SK-N-SH (cell line): Measurements from ENCODE around the gene NCF2. TPM values are rescaled to one million over a fixed set of nuclear protein-coding genes. Genes with fewer than 3 reads are reported as not detected.

ENCODE experiments used
- CTCF ChIA-PET: fragments of 300-600, 350-600 bp; formaldehyde crosslinking; extraction: SDS; loops from one replicate; lab custom pipeline; 2021; lab: Yijun Ruan, JAX
- POLR2A ChIA-PET: fragments of 350-600 bp; sonication (Branson Sonifier 250); formaldehyde crosslinking; extraction: SDS; loops from one replicate; lab custom pipeline; 2020; ENCODE audit warnings: antibody characterized with exemption, inconsistent platforms; lab: Yijun Ruan, JAX
- DNase-seq: peaks from one replicate; pipeline ENCODE4 v3.0.0; 2012
- H2AFZ ChIP-seq: fragments of 200-600 bp; sonication (generic); 2 replicates; pipeline ENCODE4 v1.8.1; 2016; ENCODE audit warnings: antibody characterized with exemption, mild to moderate bottlenecking, low read depth
- H3F3A ChIP-seq: fragments of 200-600 bp; sonication (generic); replicated peaks from 2 replicates; pipeline ENCODE3; 2016; ENCODE audit warnings: antibody characterized with exemption, mild to moderate bottlenecking; ENCODE audit not compliant: insufficient read depth
- H3K27ac ChIP-seq, 2 experiments: fragments of 200-500 bp in 1 of 2; fragments of 200-600 bp in 1 of 2; sonication (Bioruptor generic) in 1 of 2; sonication (generic), shearing (Covaris generic) in 1 of 2; 2 replicates each; pipeline versions ENCODE4 v1.5.1 to v1.6.1; 2014 to 2016; ENCODE audit warnings: low read depth in 2 of 2, inconsistent platforms in 1 of 2, low read length in 1 of 2, mild to moderate bottlenecking in 1 of 2, mixed read lengths in 1 of 2
- H3K27me3 ChIP-seq: fragments of 200-600 bp; sonication (generic), shearing (Covaris generic); 2 replicates; pipeline ENCODE4 v1.6.1; 2016; ENCODE audit warnings: mixed run types; ENCODE audit not compliant: insufficient read depth
- H3K36me3 ChIP-seq, 2 experiments: fragments of 200-500 bp in 1 of 2; fragments of 200-600 bp in 1 of 2; sonication (Bioruptor generic) in 1 of 2; sonication (generic) in 1 of 2; replicated peaks in 1 of 2; 2 replicates each; pipeline versions ENCODE3 to v1.5.1; 2014 to 2016; ENCODE audit warnings: low read length in 1 of 2, mild to moderate bottlenecking in 1 of 2; ENCODE audit not compliant: insufficient read depth in 2 of 2, control insufficient read depth in 1 of 2
- H3K4me1 ChIP-seq, 2 experiments: fragments of 200-500 bp in 1 of 2; fragments of 200-600 bp in 1 of 2; sonication (Bioruptor generic) in 1 of 2; sonication (generic), shearing (Covaris generic) in 1 of 2; 2 replicates each; pipeline versions ENCODE4 v1.5.1 to v1.6.1; 2014 to 2016; ENCODE audit warnings: low read depth in 1 of 2, low read length in 1 of 2, mixed run types in 1 of 2; ENCODE audit not compliant: insufficient read depth in 2 of 2, control insufficient read depth in 1 of 2
- H3K4me2 ChIP-seq: fragments of 200-600 bp; sonication (generic), shearing (Covaris generic); 2 replicates; pipeline ENCODE4 v1.6.1; 2017; ENCODE audit warnings: mixed run types
- H3K4me3 ChIP-seq, 2 experiments: fragments of 200-500 bp in 1 of 2; fragments of 200-600 bp in 1 of 2; sonication (Bioruptor generic) in 1 of 2; sonication (generic), shearing (Covaris generic) in 1 of 2; 2 replicates each; pipeline versions ENCODE4 v1.5.1 to v1.8.1; 2014 to 2016; ENCODE audit warnings: low read depth in 2 of 2, inconsistent platforms in 1 of 2, low read length in 1 of 2, mild to moderate bottlenecking in 1 of 2, mixed read lengths in 1 of 2, moderate library complexity in 1 of 2
- H3K79me2 ChIP-seq: fragments of 200-600 bp; sonication (generic); 2 replicates; pipeline ENCODE4 v1.8.1; 2017; ENCODE audit warnings: mild to moderate bottlenecking; ENCODE audit not compliant: insufficient read depth
- H3K9ac ChIP-seq: fragments of 200-600 bp; sonication (generic); 2 replicates; pipeline ENCODE4 v1.6.1; 2017; ENCODE audit warnings: mixed run types
- H3K9me2 ChIP-seq: fragments of 200-600 bp; sonication (generic); 2 replicates; pipeline ENCODE4 v1.6.1; 2017; ENCODE audit warnings: mixed run types
- H3K9me3 ChIP-seq: fragments of 200-600 bp; sonication (generic); 2 replicates; pipeline ENCODE4 v1.6.1; 2017; ENCODE audit warnings: mixed run types, mild to moderate bottlenecking, moderate library complexity
- H4K20me1 ChIP-seq: fragments of 200-600 bp; sonication (generic); 2 replicates; pipeline ENCODE4 v1.6.1; 2017; ENCODE audit warnings: mild to moderate bottlenecking, mixed run types; ENCODE audit not compliant: insufficient read depth
- GABPA ChIP-seq: IDR thresholded peaks from 2 replicates; pipeline ENCODE4 v1.4.0; 2012; ENCODE audit warnings: low read depth, mild to moderate bottlenecking
- GATA2 ChIP-seq: sonication (generic); formaldehyde crosslinking; IDR thresholded peaks from 2 replicates; pipeline ENCODE4 v1.5.0; 2020; ENCODE audit warnings: mild to moderate bottlenecking, missing genetic modification reagents
- MAX ChIP-seq: IDR thresholded peaks from 2 replicates; pipeline ENCODE4 v1.4.0; 2012; ENCODE audit warnings: low read depth
- NFIC ChIP-seq: IDR thresholded peaks from 2 replicates; pipeline ENCODE4 v1.4.0; 2012; ENCODE audit warnings: borderline replicate concordance
- NRF1 ChIP-seq: IDR thresholded peaks from 2 replicates; pipeline ENCODE4 v1.6.1; 2012; ENCODE audit warnings: low read depth, mild to moderate bottlenecking, low read length
- PBX3 ChIP-seq: IDR thresholded peaks from 2 replicates; pipeline ENCODE4; 2012
- REST ChIP-seq: IDR thresholded peaks from 2 replicates; pipeline ENCODE4 v1.6.1; 2012; ENCODE audit warnings: mild to moderate bottlenecking, low read depth, low read length, moderate library complexity
- RXRA ChIP-seq: IDR thresholded peaks from 2 replicates; pipeline ENCODE4 v1.4.0; 2012; ENCODE audit warnings: low read depth, mild to moderate bottlenecking, borderline replicate concordance
- SMC3 ChIP-seq: IDR thresholded peaks from 2 replicates; pipeline ENCODE4 v1.6.1; 2012; ENCODE audit warnings: low read depth, low read length, improper control_type of control experiment
- TEAD4 ChIP-seq: IDR thresholded peaks from 2 replicates; pipeline ENCODE4 v1.4.0; 2012; ENCODE audit warnings: mild to moderate bottlenecking, borderline replicate concordance; ENCODE audit not compliant: insufficient read depth
- USF2 ChIP-seq: fragments of 150-350 bp; IDR thresholded peaks from 2 replicates; pipeline ENCODE4 v1.6.1; 2017; ENCODE audit warnings: antibody characterized with exemption, low read length, low read depth, borderline replicate concordance
- WGBS: methylation state at CpG from one replicate; pipeline ENCODE4 v1.1.6; 2017; ENCODE audit warnings: low lambda C conversion rate; 5-methylcytosine and 5-hydroxymethylcytosine counted together
- polyA plus RNA-seq, 3 experiments: library from polyadenylated mRNA; depleted of rRNA; stranded (reverse); fragments of >200 nt; gene quantifications; 2 replicates each; pipeline ENCODE4 v1.2.3, GENCODE V29; 2012

Gene NCF2
- polyA plus RNA-seq, 1 of the 3 experiments (the other 2 are of a cell fraction), result 2.0 TPM

GRCh38 chr1:183571678-183572268, 18.5 kb downstream of the NCF2 start:
- ChIA-PET CTCF (interaction anchor here (0.9 to 1.4 kb wide), 2 partner anchors 36 to 51 kb away, joined by 3 read pairs; no protein-coding TSS in a partner anchor), POLR2A (no interaction called here)
- no peaks in the 10 kb centered on the region for H3K27me3 ChIP-seq
- no peaks in the 10 kb centered on the region for H3K9me2 ChIP-seq
- peaks cover 7% of the 10 kb centered on the region for H3F3A ChIP-seq
- DNase-seq, result no peak
- no peaks in the 10 kb centered on the region for H3K9me3 ChIP-seq
- peaks cover 0 to 8% of the 10 kb centered on the region in 2 experiments; a peak in 2 of 4 replicates for H3K4me1 ChIP-seq
- no peaks in the 10 kb centered on the region for H3K36me3 ChIP-seq
- H3K27ac ChIP-seq, result 0 out of 4 replicates have a peak overlapping the region, but pooled peaks of 1 of the 2 experiments have one; percentile 22
- no peak overlapping the region for H3K9ac ChIP-seq
- no peaks in the 10 kb centered on the region for H4K20me1 ChIP-seq
- no peak overlapping the region for H3K4me2 ChIP-seq
- H3K4me3 ChIP-seq, result no peak overlapping the region
- TF ChIP-seq REST (no peak), GABPA (no peak), NRF1 (no peak), GATA2 (CRISPR knock-in tag) (no peak), PBX3 (no peak), NFIC (no peak), MAX (no peak), RXRA (no peak), TEAD4 (no peak), USF2 (no peak), SMC3 (no peak)
- 78% methylated on average over 4 of the region's 4 CpGs for WGBS
- H3K79me2 ChIP-seq, result no peaks in the 10 kb centered on the region
- H2AFZ ChIP-seq, result no peak overlapping the region
